Measurements from ENCODE around the gene ASZ1.
A peak's percentile ranks its signal among the peaks of the same experiment; 100 is the strongest.

ASZ1 gene

GRCh38 chr7:117381362-117381761, 45.9 kb downstream of the ASZ1 start:
- H3K9me2 ChIP-seq (replicated peaks; ENCODE audit: insufficient read depth, low read length): no peaks in the 10 kb centered on the region
- no peaks in the 10 kb centered on the region for H3K9me3 ChIP-seq (ENCODE audit: insufficient read depth, low read length)

GRCh38 chr7:117375380-117375779, 51.9 kb downstream of the ASZ1 start:
- Histone ChIP-seq H3K27ac (ENCODE audit: low read depth, low read length) (peak overlapping the region; percentile 100), H3K9ac (ENCODE audit: low read length) (peak overlapping the region; percentile 44), H2AFZ (ENCODE audit: low read depth, low read length, severe bottlenecking) (peak overlapping the region; percentile 10), H3K9me2 (replicated peaks; ENCODE audit: insufficient read depth, low read length) (no peaks in the 10 kb centered on the region), H4K20me1 (ENCODE audit: low read depth, low read length) (no peaks in the 10 kb centered on the region), H3K79me2 (ENCODE audit: insufficient read depth, low read length) (peaks cover 100% of the 10 kb centered on the region), H3K4me3 (ENCODE audit: insufficient read depth, low read length, poor library complexity, severe bottlenecking) (peak overlapping the region; percentile 24), H3K4me2 (ENCODE audit: low read depth, low read length, poor library complexity, severe bottlenecking) (peak overlapping the region; percentile 99), H3K36me3 (ENCODE audit: low read length) (peaks cover 72% of the 10 kb centered on the region), H3K27me3 (ENCODE audit: low read length) (no peaks in the 10 kb centered on the region), H3F3A (ENCODE audit: insufficient read depth) (peaks cover 36% of the 10 kb centered on the region), H3K9me3 (ENCODE audit: insufficient read depth, low read length) (no peaks in the 10 kb centered on the region)
- TF ChIP-seq, protein P1, sequence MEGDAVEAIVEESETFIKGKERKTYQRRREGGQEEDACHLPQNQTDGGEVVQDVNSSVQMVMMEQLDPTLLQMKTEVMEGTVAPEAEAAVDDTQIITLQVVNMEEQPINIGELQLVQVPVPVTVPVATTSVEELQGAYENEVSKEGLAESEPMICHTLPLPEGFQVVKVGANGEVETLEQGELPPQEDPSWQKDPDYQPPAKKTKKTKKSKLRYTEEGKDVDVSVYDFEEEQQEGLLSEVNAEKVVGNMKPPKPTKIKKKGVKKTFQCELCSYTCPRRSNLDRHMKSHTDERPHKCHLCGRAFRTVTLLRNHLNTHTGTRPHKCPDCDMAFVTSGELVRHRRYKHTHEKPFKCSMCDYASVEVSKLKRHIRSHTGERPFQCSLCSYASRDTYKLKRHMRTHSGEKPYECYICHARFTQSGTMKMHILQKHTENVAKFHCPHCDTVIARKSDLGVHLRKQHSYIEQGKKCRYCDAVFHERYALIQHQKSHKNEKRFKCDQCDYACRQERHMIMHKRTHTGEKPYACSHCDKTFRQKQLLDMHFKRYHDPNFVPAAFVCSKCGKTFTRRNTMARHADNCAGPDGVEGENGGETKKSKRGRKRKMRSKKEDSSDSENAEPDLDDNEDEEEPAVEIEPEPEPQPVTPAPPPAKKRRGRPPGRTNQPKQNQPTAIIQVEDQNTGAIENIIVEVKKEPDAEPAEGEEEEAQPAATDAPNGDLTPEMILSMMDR (IDR thresholded peaks at IDR 0.05; ENCODE audit: insufficient read depth, low read length, poor library complexity, severe bottlenecking): peak; percentile 40
- TF ChIP-seq EZH2phosphoT487 (conservative IDR thresholded peaks at IDR 0.05; ENCODE audit: low read length): no peak

More at GRCh38 chr7:117381362-117381761, 45.9 kb downstream of the ASZ1 start:
- TF ChIP-seq, protein P1 (IDR thresholded peaks at IDR 0.05; ENCODE audit: insufficient read depth, low read length, poor library complexity, severe bottlenecking): no peak
- no peak for TF ChIP-seq EZH2phosphoT487 (conservative IDR thresholded peaks at IDR 0.05; ENCODE audit: low read length)
- Histone ChIP-seq H3K4me2 (ENCODE audit: low read depth, low read length, poor library complexity, severe bottlenecking) (peak overlapping the region; percentile 99), H2AFZ (ENCODE audit: low read depth, low read length, severe bottlenecking) (no peak overlapping the region), H3K27me3 (ENCODE audit: low read length) (no peaks in the 10 kb centered on the region), H3K9ac (ENCODE audit: low read length) (peak overlapping the region; percentile 80), H3K27ac (ENCODE audit: low read depth, low read length) (peak overlapping the region; percentile 100), H3K36me3 (ENCODE audit: low read length) (peaks cover 28% of the 10 kb centered on the region), H3K4me3 (ENCODE audit: insufficient read depth, low read length, poor library complexity, severe bottlenecking) (peak overlapping the region; percentile 63), H4K20me1 (ENCODE audit: low read depth, low read length) (no peaks in the 10 kb centered on the region), H3K79me2 (ENCODE audit: insufficient read depth, low read length) (peaks cover 46% of the 10 kb centered on the region), H3F3A (ENCODE audit: insufficient read depth) (peaks cover 73% of the 10 kb centered on the region)

DNA sequence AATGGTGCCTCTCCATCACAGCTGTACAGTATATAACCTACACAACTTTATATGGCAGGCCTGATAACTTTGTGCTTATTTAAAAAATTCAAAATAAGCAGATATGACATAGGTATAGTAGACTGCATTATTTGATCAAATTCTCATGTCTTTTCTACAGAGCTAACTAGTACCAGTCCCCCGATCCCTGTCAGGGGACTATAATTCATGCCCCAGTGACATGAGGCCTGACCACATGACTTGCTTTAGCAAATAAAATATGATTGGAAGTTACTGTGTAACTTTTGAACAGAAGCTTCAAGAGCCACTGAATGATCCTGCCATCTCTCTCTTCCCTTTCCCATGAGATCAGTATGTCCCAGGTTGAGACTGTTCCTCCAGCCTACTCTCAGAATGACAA, 55.2 kb downstream of the ASZ1 start:
- H4K20me1 ChIP-seq (ENCODE audit: low read depth, low read length): no peaks in the 10 kb centered on the region

More for the DNA sequence above, 55.2 kb downstream of the ASZ1 start:
- Histone ChIP-seq H3K4me3 (ENCODE audit: insufficient read depth, low read length, poor library complexity, severe bottlenecking) (no peak overlapping the region), H3K36me3 (ENCODE audit: low read length) (peaks cover 72% of the 10 kb centered on the region), H3K27ac (ENCODE audit: low read depth, low read length) (peak overlapping the region; percentile 100; the same call in 1 of the 2 replicates), H3K27me3 (ENCODE audit: low read length) (no peaks in the 10 kb centered on the region), H3K9me3 (ENCODE audit: insufficient read depth, low read length) (no peaks in the 10 kb centered on the region), H3K79me2 (ENCODE audit: insufficient read depth, low read length) (peaks cover 88% of the 10 kb centered on the region), H2AFZ (ENCODE audit: low read depth, low read length, severe bottlenecking) (no peak overlapping the region), H3F3A (ENCODE audit: insufficient read depth) (peaks cover 26% of the 10 kb centered on the region; the same call in 1 of the 2 replicates), H3K9me2 (replicated peaks; ENCODE audit: insufficient read depth, low read length) (no peaks in the 10 kb centered on the region), H3K9ac (ENCODE audit: low read length) (no peak overlapping the region), H3K4me2 (ENCODE audit: low read depth, low read length, poor library complexity, severe bottlenecking) (peak overlapping the region; percentile 99)
- TF ChIP-seq, protein P1 (IDR thresholded peaks at IDR 0.05; ENCODE audit: insufficient read depth, low read length, poor library complexity, severe bottlenecking): no peak
- TF ChIP-seq EZH2phosphoT487 (conservative IDR thresholded peaks at IDR 0.05; ENCODE audit: low read length): no peak
